GM21619 (cell line): ENCODE results near the gene FAM193B.

Source experiments
- ATAC-seq: cut with Tn5 transposase; IDR thresholded peaks from one replicate; pipeline ENCODE4 v1.9.1; 2021; ENCODE audit not compliant: unreplicated experiment

FAM193B gene

DNA sequence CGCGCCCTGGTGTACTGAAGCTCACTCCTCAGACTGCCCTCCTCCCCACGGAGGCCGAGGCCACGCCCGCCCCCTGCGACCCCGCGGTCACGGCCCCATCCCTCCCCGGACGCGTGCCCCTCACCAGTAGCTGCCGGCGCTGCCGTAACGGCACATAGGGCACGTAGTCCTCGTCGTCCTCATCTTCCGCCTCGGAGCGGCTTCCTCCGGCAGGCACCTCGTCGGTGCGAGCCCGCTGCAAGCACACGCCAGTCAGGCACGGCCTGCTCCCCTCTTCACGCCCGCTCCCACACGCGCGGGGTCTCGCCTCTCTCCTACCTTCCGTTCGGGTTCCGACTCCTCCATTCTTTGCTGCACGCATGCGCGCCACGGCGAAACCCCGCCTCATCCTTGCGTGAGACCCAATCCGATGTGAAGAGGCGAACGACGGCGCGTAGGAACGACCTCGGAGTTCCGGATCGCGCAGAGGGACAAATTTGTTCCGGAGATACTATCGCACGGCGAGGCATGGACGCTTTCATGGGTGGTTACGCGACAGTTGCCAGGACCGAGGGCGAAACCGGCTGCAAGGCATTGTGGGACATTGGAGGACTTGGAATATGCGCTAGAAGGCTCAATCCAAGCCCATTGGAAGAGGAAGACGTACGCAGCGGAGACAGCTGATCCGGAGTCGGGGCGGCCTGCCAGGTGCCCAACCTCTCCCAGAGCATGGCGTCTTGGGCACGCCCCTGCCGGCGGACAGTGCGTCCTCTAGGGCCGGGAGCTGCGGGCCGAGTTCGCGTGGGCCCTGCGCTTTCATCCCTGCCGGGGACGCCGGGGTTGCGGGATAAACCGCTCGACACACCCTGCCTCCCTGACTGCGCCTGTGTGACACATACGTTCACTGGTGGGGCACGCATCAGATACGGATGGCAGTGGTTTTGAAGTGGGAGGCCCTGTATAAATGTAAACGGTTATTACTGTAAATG, 37.5 kb downstream of the FAM193B start, which contains the start of gene DDX41:
DDX41 (minus strand) TSS at position 361 of the 968 bp plus-strand sequence; CDS start at position 345, 16 bp downstream.
- peak; percentile 74 for ATAC-seq

DNA sequence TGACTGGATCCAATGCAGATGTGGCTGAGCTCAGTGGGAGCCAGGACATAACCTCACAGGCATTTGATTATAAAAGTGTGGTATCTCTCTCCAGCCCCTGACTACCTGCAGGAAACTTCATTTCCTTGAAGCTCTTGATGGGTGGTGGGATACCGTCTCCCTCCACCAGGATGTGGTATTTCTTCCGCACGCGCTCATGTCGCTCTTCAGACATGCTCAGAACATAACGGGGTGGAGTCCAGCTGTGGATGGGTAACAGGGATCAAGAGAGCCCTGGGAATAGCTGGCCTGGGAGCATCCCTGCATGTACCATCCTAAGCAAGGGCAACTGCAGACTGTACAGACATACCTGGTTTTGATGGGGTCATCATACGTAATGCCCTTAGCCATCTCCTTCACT, 38.8 kb downstream of the FAM193B start:
- no peak for ATAC-seq

DNA sequence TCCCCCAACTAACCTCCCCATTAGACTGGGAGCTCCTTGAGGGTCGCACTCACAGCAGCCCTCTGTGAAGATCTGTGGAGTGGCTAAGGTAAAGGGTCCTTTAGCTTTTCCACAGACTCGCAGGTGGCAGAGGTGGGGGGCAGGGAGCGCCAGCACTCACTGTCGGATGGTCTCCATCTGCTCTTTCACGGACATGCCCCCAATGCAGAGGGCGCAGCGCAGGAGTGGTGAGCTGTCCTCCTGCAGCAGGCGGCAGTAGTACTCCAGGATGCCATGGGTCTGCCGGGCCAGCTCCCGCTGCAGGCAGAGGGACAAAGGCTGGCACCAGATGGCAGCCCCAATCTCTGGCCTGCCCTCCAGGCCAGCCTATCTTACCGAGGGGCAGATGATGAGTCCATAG, 39.8 kb downstream of the FAM193B start:
- no peak for ATAC-seq

DNA sequence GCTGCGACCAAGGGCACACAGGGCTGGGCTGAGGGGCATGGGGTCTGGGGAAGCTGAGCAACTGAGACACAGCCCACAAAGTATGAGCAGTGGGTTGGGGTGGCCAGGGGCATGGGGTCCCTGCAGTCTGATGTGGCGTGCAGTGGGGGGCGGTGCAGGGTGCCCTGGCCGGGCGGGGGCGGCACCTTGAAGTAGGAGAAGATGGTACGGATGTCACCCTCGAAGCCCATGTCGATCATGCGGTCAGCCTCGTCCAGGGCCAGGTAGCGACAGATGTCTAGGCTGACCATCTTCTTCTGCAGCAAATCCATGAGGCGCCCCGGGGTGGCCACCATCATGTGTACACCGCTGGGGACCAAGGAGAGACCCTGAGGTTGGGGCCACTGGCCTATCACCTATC, 40.9 kb downstream of the FAM193B start:
- no peak for ATAC-seq

DNA sequence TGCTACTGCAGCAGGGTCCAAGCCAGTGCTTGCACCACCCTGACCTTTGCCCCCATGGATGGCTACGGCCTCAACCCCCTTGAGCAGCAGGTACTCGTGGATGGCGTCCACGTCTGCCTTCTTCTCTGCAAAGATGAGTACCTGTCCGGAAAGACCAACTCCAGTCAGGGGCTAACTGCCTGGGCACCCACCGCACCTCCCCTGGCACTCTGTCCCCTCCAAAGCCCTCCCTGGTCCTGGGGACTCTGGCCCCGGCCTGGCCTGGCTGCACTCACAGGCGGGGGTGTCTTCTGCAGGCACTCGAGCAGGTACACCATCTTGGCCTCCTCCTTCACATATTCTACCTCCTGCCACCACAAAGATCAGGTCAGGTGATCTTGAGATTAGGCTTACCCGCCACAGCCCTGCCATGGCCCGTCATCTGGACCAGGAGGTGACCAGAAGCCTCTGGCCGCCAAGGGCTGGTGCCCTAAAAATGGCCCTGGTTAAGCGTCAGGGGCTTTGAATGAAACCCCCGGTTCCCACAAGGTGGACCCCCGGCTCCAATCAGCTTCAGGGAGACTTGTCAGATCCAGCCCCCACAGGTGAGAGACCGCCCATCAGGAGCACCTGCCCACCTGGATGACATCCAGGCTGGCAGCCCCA, 41.5 kb downstream of the FAM193B start:
- no peak for ATAC-seq

DNA sequence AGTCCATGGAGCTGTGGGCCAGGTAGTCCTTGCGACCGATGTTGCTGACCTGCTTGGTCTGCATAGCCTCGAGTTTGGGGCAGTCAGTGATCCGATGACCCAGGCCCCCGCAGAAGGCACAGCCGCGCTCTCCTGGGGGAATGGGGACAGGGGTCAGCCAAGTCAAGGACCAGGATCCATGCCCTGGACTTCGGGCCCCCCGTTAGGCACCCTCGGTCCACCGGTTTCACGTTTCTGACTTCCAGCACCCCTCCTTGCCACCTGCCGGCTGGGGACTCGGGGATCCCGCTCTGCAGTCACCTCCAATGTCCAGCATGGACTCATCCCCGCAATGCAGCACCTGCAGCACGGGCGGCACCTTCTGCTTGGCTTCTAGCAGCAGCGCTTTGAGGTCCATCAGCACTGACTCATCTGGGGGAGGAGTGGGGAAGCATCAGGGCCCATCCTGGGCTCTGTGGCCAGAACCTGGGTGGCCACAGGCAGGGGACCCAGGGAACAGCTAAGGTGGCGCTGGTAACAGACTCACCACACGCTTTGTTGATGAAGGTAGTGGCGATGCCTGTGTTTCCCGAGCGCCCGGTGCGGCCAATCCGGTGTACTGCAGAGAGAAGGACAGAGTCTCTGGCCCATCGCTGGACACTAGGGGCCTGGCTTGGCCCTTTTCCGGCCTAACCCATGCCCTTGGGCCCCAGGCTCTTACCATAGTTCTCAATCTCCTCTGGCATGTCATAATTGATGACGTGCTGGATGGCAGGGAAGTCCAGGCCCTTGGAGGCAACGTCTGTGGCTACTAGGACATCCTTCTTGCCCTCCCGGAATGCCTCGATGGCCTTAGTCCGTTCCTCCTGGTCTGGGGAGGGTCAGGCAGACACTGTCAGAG, 42.3 kb downstream of the FAM193B start:
- ATAC-seq, result no peak

DNA sequence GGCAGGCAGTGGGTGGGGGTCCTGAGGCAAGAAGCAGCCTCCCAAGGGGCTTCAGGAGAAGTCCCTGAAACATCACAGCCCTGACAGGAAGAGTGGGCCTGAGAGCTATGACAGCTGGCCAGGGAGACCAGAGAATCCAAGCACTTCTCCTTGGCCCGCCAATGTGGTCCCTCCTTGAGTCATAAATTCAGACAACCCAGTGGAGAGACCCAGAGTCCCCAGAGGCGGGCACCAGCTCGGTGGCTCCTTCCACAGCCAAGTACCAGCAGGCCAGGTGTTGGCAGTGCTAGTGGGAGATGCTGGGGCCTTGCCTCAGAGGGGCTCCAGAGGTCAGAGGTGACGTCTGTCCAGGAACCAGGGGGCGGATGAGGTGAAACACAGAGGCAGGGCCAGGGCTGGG, 43.2 kb downstream of the FAM193B start:
- ATAC-seq, result no peak

DNA sequence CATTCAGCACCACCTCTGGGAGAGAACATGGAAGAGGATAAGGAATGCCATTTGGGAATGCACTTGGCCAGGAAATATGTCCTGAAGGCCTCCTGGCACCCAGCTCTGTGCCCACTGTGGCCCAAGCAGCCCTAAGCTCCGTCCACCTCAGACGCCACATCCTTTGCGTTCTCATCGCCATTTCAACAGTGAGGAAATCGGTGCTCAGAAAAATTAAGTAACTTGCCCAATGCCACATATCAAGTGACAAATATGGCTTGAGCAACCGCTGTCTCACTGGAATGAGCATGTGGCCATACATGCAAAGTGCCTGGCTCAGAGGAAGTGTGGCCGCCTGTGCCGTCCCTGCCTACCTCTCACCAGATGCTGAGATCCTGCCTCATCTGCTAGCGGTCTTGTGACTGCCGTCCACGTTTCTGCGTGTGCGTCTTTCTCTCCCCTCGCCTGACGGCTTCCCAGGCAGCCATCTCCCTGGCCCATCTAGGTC, 43.8 kb downstream of the FAM193B start:
- ATAC-seq, result peak; percentile 40

DNA sequence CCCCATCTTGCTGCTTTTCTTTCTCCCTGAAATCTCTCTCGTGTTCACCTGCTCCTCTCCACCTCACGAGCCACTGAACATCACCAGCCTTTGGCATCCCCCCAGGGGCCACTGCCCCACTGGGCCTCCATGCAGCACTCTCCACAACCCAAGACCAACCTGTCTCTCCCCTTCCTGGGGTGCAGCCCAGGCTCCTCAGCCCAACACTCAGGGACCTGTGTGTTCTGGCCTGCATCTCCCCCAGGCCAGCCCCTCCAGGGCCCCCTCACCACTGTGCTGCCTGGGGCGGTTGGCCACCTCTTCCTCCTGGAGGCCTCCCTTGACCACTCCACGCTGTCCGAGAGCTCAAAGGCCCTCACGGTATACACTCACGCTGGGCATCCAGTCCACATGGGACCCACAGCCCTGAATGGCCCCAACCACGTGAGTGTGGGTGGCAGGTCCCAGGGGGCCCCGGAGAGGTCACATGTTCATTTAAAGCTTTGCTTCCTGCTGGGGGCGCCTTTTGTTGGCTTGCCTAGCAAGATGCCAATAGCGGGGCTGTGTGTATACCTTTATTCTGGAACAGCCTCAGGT, 44.3 kb downstream of the FAM193B start:
- ATAC-seq, result peak; percentile 32

DNA sequence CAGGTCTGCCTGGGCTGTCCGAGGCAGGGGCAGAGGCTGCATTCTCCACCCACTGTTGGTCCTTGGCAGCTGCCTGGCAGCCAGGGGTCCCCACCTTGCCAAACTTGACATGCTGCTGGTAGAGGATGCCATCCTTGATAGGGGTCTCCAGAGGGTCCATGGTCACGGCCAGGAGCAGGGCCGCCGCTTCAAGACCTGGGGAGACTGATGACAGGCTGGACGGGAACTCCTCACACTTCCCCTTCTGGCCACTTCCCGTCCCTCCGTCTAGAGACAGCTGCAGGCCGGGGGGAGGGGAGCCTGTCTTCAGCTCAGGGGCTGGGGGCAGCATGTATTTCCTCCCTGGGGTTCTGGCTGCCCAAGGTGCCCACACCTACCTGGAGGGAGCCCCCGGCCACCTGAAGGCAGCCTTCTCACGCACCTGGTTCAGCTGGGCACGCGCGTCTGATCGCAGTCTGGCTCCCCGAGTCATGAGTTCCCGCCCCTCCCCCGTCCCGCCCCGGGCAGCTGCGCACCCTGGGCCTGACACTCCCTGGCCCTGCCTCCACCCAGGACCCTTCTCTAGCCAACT, 44.9 kb downstream of the FAM193B start, which contains the start of gene DOK3:
DOK3 (minus strand) TSS at position 446 of the 571 bp plus-strand sequence; CDS start at position 160, 286 bp downstream.
- peak; percentile 21 for ATAC-seq

DNA sequence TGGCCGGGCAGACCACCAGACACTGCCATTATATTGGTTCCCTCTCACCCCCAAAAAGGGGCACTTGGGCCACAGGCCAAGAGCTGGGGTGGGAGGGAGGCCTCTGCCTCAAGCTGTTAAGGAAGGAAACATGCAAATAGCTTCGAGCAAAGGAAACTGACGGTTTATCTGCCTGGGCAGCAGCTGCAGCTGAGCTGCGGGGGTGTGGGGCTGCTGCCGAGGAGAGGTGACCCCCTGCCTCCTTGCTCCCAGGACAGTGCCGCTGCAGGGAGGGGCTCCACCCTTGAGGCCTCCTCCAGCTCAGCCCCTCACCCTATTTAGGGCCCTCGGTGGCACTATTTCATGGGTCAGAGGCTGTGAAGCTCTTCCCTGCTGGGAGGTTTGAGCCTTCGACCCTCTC, 45.5 kb downstream of the FAM193B start:
- peak; percentile 32 for ATAC-seq

DNA sequence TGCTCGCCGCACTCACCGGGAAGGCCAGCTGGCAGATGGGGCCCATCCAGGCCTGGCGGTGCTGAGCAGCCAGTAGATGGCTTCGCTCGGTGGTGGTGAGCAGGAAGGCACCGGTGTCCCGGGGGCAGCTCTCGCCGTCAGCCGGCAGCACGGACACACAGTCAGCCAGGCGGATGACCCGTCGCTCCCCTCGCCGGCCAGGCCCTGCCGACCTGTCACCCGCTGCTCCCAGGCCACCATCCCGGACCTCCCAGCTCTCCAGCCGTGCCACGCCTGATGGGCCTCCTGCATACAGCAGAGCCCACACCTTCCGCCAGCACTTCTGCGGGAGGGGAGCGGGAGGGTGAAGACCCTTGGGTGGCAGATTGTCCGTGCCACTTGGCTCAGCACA, 46.1 kb downstream of the FAM193B start:
- no peak for ATAC-seq

DNA sequence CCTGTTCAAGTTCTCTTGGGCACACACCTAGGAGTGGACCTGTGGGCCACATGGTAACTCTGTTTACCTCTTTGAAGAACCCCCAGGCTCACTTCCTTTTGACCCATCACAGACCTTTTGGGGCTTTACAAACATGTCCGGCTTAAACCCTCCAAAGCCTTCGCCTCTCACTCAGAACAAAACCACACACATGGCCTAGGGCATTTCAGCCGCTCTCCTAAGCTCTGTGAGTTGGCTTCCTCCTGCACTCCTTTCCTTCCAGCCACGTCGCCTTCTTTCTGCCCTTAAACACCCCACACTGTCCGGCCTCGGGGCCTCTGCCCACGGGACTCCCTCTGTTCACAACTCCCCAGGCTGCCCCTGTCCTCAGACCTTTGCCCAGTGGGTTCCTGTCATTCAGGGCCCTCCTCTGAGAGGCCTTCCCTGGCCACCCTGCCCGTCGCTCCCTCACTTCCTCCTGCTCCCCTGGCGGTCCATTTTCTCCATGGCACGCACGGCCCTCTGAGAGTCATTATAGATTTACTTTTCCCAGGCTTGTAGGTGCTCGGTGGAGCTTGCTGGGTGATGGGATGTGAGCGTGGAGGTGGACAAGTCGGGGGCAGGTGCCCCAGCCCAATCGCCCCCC, 46.7 kb downstream of the FAM193B start:
- ATAC-seq, result no peak

DNA sequence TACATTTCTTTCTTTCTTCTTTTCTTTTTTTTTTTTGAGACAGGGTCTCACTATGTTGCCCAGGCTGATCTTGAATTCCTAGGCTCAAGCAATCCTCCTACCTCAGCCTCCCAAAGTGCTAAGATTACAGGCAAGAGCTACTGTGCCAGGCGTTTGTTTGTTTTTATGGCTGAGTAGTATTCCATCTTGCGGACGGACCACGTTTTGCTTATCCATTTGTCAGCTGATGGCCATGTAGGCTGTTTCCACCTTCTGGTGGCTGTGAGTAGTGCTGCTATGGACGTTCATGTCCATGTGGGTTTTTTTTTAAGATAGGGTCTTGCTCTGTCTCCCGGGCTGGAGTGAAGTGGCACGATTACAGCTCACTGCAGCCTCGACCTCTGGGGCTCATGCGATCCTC, 47.2 kb downstream of the FAM193B start:
- no peak for ATAC-seq

DNA sequence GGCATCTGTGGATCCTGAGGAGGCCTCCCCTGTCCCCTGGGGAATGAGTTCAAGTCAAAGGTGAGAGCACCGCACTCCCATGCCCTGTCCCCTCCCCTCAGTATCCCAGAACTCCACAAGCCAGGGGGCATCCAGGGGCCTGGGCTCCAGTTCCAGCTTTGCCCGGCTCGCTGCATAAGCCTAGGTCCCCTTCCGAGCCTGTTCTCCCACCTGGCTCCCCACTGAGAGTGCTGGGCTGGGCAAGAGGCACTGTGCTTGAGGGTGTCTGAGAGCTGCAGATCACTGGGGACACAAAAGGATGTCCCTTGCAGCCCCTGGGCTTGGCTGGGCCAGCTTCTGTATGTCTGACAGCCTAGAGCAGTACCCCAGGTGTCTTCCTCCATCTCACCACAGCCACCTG, 49.3 kb downstream of the FAM193B start:
- no peak for ATAC-seq

DNA sequence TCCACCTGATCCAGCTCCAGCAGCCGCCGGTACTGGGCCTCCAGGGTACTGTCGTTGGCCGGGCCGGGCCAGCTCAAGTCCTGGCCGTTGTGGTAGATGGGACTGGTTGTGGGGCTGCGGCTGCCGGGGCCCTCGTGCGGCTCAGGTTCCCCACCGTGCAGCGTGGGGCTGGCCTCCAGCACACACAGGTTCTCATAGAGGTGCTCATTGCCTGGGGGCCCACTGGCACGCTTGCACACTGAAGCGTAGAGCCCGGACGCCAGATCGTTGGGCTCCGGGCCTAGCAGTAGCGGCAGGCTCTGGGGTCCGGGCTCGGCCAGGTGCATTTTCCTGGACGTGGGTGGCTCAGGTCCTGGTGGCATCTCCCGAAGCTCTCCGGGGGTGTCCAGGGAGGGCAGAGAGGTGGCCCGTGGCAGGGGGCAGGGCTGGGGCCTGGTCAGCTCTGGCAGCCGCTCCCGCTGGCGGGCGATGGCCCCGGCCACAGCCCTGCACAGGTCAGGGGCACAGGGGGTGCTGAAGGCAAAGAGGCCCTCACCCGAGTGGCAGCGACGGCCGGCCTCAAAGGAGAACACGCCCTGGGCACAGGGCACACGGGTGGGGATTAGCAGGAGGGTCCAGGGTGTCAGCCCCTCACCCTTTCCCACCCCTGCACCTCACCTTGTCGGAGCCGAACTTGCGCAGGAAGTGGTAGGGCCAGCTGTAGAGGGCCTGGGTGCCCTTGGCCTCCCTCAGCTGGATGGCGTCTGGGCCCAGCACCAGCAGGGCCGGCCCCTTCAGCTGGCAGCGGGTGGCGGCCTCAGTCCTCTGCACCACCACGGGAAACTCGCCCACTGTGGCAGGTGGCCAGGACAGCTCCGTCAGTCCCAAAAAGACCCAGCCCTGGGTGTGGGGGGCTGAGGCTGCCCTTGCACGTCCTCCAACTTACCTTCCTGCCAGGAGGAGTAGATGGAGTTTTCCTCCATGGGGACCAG, 50.0 kb downstream of the FAM193B start:
- ATAC-seq, result no peak

DNA sequence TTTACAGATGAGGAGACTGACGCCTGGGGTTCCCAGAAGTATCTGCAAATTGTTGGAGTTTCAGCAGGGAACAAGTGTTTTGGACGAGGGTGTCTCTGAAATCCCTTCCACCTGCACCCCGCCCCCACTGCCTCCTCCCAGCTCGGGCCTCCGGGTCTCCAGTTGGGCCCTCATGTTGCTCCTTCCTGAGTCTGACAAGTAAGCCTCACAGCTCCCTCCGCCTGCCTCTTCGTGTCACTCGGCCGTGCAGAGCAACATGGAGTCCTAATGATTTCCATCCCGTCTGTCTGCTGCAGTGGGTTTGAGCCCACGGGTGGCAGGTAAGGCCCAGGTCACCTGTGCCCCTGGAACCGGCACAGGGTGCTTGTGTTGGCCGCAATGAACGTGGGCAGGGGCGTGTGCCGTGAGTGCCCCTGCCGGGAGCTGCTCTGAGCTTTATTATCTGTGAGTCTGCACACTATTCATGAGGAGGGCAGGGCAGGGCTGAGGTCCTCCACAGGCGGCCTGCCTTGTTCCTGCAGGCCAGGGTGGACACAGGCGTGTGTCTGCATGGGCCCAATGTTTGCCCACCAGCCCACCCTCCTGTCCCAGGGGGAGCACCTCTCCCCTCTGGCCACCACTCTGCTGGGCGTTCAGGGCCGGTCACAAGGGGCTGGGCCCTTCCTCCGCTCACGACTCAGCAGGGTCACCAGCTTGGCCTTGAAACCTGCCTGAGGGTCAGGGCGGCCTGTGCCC, 50.8 kb downstream of the FAM193B start:
- ATAC-seq, result no peak

DNA sequence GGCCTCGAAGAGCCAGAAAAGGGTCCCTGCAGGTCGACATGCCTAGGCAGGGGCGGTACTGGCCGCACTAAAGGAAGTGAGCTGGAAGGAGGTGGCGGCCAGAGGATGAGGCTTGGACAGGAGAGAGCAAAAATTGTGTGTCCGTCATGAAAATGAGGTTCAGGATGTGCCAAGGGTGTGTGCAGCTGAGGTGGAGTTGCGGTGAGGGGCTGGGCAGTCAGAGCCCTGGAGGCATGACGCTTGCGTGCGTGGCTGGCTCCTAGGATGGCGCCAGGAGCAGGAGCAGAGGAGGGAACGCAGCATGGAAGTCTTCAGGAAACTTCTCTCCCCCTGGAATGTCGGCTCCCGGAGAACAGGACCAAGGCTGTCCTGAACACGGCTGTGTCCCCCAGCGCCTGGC, 51.5 kb downstream of the FAM193B start:
- no peak for ATAC-seq
